BJ (cell line): ENCODE data around the gene IMPA2. TPM values are rescaled to one million over a fixed set of nuclear protein-coding genes. Genes with fewer than 3 reads are reported as not detected.
"Not testable (repeated sequence)": the region's sequence is repeated elsewhere in the genome, so short reads cannot be mapped to it uniquely, and the experiment has no call there.

Source experiments
- CTCF ChIA-PET: fragments of 350-600 bp; formaldehyde crosslinking; extraction: SDS; loops from one replicate; lab custom pipeline; 2021; ENCODE audit warnings: antibody characterized with exemption, inconsistent platforms; lab: Yijun Ruan, JAX
- POLR2A ChIA-PET: fragments of 300-600 bp; sonication (Branson Sonifier 250); formaldehyde crosslinking; extraction: SDS; loops from one replicate; lab custom pipeline; 2021; ENCODE audit warnings: antibody characterized with exemption; lab: Charles Lee
- DNase-seq: peaks from one replicate; pipeline ENCODE4 v3.0.0-alpha.2; 2011; ENCODE audit warnings: low read depth
- H3K27me3 ChIP-seq: 2 replicates; pipeline ENCODE4 v1.6.0; 2011; ENCODE audit warnings: low read length; ENCODE audit not compliant: control insufficient read depth, insufficient read depth
- H3K36me3 ChIP-seq: 2 replicates; pipeline ENCODE4 v1.5.1; 2011; ENCODE audit warnings: low read length; ENCODE audit not compliant: control insufficient read depth, insufficient read depth
- H3K4me3 ChIP-seq: 2 replicates; pipeline ENCODE4 v1.5.1; 2011; ENCODE audit warnings: low read depth, mild to moderate bottlenecking, control low read depth, low read length
- CTCF ChIP-seq: IDR thresholded peaks from 2 replicates; pipeline ENCODE4 v1.5.1; 2011; ENCODE audit warnings: low read depth, mild to moderate bottlenecking, control low read depth, inconsistent platforms, low read length, moderate library complexity; ENCODE audit not compliant: insufficient read depth
- polyA plus RNA-seq: library from polyadenylated mRNA; depleted of rRNA; stranded (reverse); fragments of >200 nt; gene quantifications from 2 replicates; pipeline ENCODE4 v1.2.3, GENCODE V29; 2011

The IMPA2 gene
- polyA plus RNA-seq, 1 experiment: 22.8 TPM

- Histone ChIP-seq H3K27me3 (no peaks in the 10 kb centered on the region), H3K4me3 (no peak overlapping the region), H3K36me3 (no peaks in the 10 kb centered on the region)
- ChIA-PET CTCF (no interaction called here), POLR2A (no interaction called here)
- TF ChIP-seq CTCF: no peak
- no peak for DNase-seq
These were observed 81.7 kb downstream of the IMPA2 start for GRCh38 chr18:12062974-12063373.

- Histone ChIP-seq H3K27me3 (no peaks in the 10 kb centered on the region), H3K4me3 (no peak overlapping the region), H3K36me3 (no peaks in the 10 kb centered on the region)
- CTCF ChIA-PET: no interaction called here
- DNase-seq: no peak
- POLR2A ChIA-PET: no interaction called here
- no peak for TF ChIP-seq CTCF
These were observed 82.9 kb downstream of the IMPA2 start for GRCh38 chr18:12064086-12064763.

- CTCF ChIA-PET: no interaction called here
- no peak for TF ChIP-seq CTCF
- POLR2A ChIA-PET: no interaction called here
These were observed 84.1 kb downstream of the IMPA2 start for GRCh38 chr18:12065397-12065796.

GRCh38 chr18:12066910-12067511 lies 85.7 kb downstream of the IMPA2 start:
- no peak overlapping the region for H3K4me3 ChIP-seq
- H3K36me3 ChIP-seq: no peaks in the 10 kb centered on the region
- H3K27me3 ChIP-seq: no peaks in the 10 kb centered on the region
- ChIA-PET CTCF (no interaction called here), POLR2A (no interaction called here)
- DNase-seq: no peak
- TF ChIP-seq CTCF: no peak

More at GRCh38 chr18:12065397-12065796, 84.1 kb downstream of the IMPA2 start:
- no peak for DNase-seq
- Histone ChIP-seq H3K27me3 (no peaks in the 10 kb centered on the region), H3K4me3 (no peak overlapping the region), H3K36me3 (no peaks in the 10 kb centered on the region)

GRCh38 chr18:12067671-12068070 lies 86.4 kb downstream of the IMPA2 start:
- Histone ChIP-seq H3K27me3 (no peaks in the 10 kb centered on the region), H3K36me3 (no peaks in the 10 kb centered on the region), H3K4me3 (no peak overlapping the region)
- ChIA-PET POLR2A (no interaction called here), CTCF (no interaction called here)
- no peak for DNase-seq
- no peak for TF ChIP-seq CTCF

- DNase-seq, POLR2A ChIA-PET, CTCF ChIA-PET, H3K27me3 ChIP-seq, H3K4me3 ChIP-seq, H3K36me3 ChIP-seq: not testable (repeated sequence)
These were observed 87.1 kb downstream of the IMPA2 start for GRCh38 chr18:12068316-12068949.
